Midbrain (tissue), 1 donor: ENCODE results near the gene PAPSS1.
"Not testable (repeated sequence)": the region's sequence is repeated elsewhere in the genome, so short reads cannot be mapped to it uniquely, and the experiment has no call there.

Experiments
- DNase-seq: peaks from one replicate; lab custom pipeline; 2025; lab: John Stamatoyannopoulos, UW

PAPSS1 gene

GRCh38 chr4:107726131-107726925 lies 6.3 kb upstream of the PAPSS1 start:
- not testable (repeated sequence) for DNase-seq

GRCh38 chr4:107725281-107725859 lies 5.3 kb upstream of the PAPSS1 start:
- DNase-seq: no peak

GRCh38 chr4:107723331-107723730 lies 3.3 kb upstream of the PAPSS1 start:
- DNase-seq: not testable (repeated sequence)

- DNase-seq: no peak
These were observed 1.5 kb upstream of the PAPSS1 start for GRCh38 chr4:107721436-107722100.

GRCh38 chr4:107719207-107719921 lies 670 bp downstream of the PAPSS1 start:
- DNase-seq: peak; percentile 55

- no peak for DNase-seq
These were observed 1.6 kb downstream of the PAPSS1 start for GRCh38 chr4:107718351-107718965.

- DNase-seq: no peak
These were observed 5.8 kb downstream of the PAPSS1 start for GRCh38 chr4:107714256-107714655.

GRCh38 chr4:107712236-107712635 lies 7.8 kb downstream of the PAPSS1 start:
- DNase-seq: no peak

- DNase-seq: no peak
These were observed 8.2 kb downstream of the PAPSS1 start for GRCh38 chr4:107711831-107712230.

- DNase-seq: no peak
These were observed 9.3 kb downstream of the PAPSS1 start for GRCh38 chr4:107710493-107711459.

GRCh38 chr4:107709916-107710315 lies 10.1 kb downstream of the PAPSS1 start:
- no peak for DNase-seq

- no peak for DNase-seq
These were observed 11.8 kb downstream of the PAPSS1 start for GRCh38 chr4:107708225-107708624.

- DNase-seq: no peak
These were observed 14.1 kb downstream of the PAPSS1 start for GRCh38 chr4:107705742-107706556.

- no peak for DNase-seq
These were observed 18.5 kb downstream of the PAPSS1 start for GRCh38 chr4:107701565-107701964.

- no peak for DNase-seq
These were observed 20.4 kb downstream of the PAPSS1 start for GRCh38 chr4:107699466-107700206.

- DNase-seq: not testable (repeated sequence)
These were observed 23.8 kb downstream of the PAPSS1 start for GRCh38 chr4:107696187-107696586.

GRCh38 chr4:107693132-107693531 lies 26.9 kb downstream of the PAPSS1 start:
- no peak for DNase-seq

- no peak for DNase-seq
These were observed 27.8 kb downstream of the PAPSS1 start for GRCh38 chr4:107692202-107692601.

GRCh38 chr4:107691378-107691777 lies 28.7 kb downstream of the PAPSS1 start:
- DNase-seq: no peak
